Activated naive CD8-positive, alpha-beta T cell treated with anti-CD3 and anti-CD28 coated beads for 36 hours (primary cell): ENCODE results near the gene DNAH14. TPM values are rescaled to one million over a fixed set of nuclear protein-coding genes. Genes with fewer than 3 reads are reported as not detected.
A peak's percentile ranks its signal among the peaks of the same experiment; 100 is the strongest.

Experiments
- DNase-seq: peaks from one replicate; pipeline ENCODE4 v3.0.0; 2021
- H3K27ac Mint-ChIP-seq: one replicate; pipeline ENCODE4 v1.8.0; 2022; ENCODE audit warnings: mild to moderate bottlenecking, moderate library complexity, mixed read lengths
- H3K27me3 Mint-ChIP-seq: one replicate; pipeline ENCODE4 v1.8.0; 2022; ENCODE audit warnings: mild to moderate bottlenecking, mixed read lengths
- H3K36me3 Mint-ChIP-seq: one replicate; pipeline ENCODE4 v1.8.0; 2021; ENCODE audit warnings: mild to moderate bottlenecking, mixed read lengths
- H3K4me1 Mint-ChIP-seq: one replicate; pipeline ENCODE4 v1.8.0; 2021; ENCODE audit warnings: mixed read lengths
- H3K4me3 Mint-ChIP-seq: one replicate; pipeline ENCODE4 v1.8.0; 2022; ENCODE audit warnings: mild to moderate bottlenecking, moderate library complexity, mixed read lengths
- H3K9me3 Mint-ChIP-seq: one replicate; pipeline ENCODE4 v1.8.0; 2022; ENCODE audit warnings: mixed read lengths
- total RNA-seq, 2 experiments: library from RNA; stranded (reverse); gene quantifications; one replicate each; pipeline ENCODE4 v1.2.3, GENCODE V29; 2021

Gene DNAH14
- total RNA-seq, 2 experiments from 2014 or later = 1.0 to 1.8 TPM

GRCh38 chr1:225441314-225442122, 512.0 kb downstream of the DNAH14 start:
- Mint-ChIP-seq H3K27me3 (no peaks in the 10 kb centered on the region), H3K27ac (peak overlapping the region; percentile 66), H3K9me3 (no peaks in the 10 kb centered on the region), H3K4me1 (peaks cover 51% of the 10 kb centered on the region), H3K36me3 (no peaks in the 10 kb centered on the region), H3K4me3 (peak overlapping the region; percentile 23)
- no peak for DNase-seq

DNA sequence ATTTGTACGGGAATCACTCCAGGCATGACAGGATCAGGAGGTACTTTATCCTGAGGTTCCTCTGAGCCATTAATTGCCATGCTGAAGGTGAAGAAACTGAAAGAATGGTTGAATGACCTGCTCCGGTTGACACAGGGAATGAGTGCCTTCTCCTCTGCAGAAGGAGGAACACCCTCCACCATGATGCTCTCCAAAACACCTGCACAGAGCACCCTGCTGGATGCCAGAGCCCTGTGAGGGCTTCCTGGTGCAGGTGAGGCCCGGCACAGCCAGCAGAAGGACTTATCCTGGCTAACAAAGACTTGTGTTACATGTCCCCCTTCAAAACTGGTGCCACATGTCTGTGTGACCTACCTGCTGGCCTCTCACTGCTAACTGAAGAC, 512.6 kb downstream of the DNAH14 start:
- no peaks in the 10 kb centered on the region for H3K27me3 Mint-ChIP-seq

GRCh38 chr1:225445639-225446594, 516.4 kb downstream of the DNAH14 start:
- DNase-seq = no peak
- peak overlapping the region; percentile 64 for H3K4me3 Mint-ChIP-seq
- no peaks in the 10 kb centered on the region for H3K9me3 Mint-ChIP-seq
- no peaks in the 10 kb centered on the region for H3K36me3 Mint-ChIP-seq
- H3K4me1 Mint-ChIP-seq = peaks cover 59% of the 10 kb centered on the region
- H3K27ac Mint-ChIP-seq = peak overlapping the region; percentile 94
- H3K27me3 Mint-ChIP-seq = no peaks in the 10 kb centered on the region

More for the DNA sequence above, 512.6 kb downstream of the DNAH14 start:
- Mint-ChIP-seq H3K4me1 (peaks cover 53% of the 10 kb centered on the region), H3K9me3 (no peaks in the 10 kb centered on the region), H3K4me3 (no peak overlapping the region), H3K36me3 (no peaks in the 10 kb centered on the region), H3K27ac (peak overlapping the region; percentile 32)
- DNase-seq = no peak

DNA sequence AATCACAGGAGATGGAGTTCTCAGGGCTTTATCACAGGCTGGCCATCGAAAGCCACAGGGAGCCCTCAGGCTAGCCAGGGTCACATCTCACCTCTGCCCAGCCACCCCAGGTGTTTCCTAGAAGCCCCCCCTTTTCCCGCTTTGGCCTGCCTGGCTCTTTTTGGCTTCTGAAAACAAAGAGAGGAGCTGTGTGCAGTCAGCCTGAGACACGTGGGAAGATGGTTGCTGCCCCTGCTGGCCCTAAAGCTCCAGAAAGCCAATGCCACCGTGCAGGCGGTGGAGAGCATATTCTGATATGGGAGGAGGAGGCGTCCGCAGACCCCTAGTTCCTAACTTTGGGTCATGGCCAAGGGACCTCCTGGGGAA, 517.1 kb downstream of the DNAH14 start:
- H3K9me3 Mint-ChIP-seq = no peaks in the 10 kb centered on the region
- no peak overlapping the region for H3K4me3 Mint-ChIP-seq
- no peak overlapping the region for H3K27ac Mint-ChIP-seq
- no peak for DNase-seq
- H3K36me3 Mint-ChIP-seq = no peaks in the 10 kb centered on the region
- H3K27me3 Mint-ChIP-seq = no peaks in the 10 kb centered on the region
- peaks cover 59% of the 10 kb centered on the region for H3K4me1 Mint-ChIP-seq

GRCh38 chr1:225446981-225447615, 517.6 kb downstream of the DNAH14 start:
- H3K4me1 Mint-ChIP-seq = peaks cover 54% of the 10 kb centered on the region
- H3K4me3 Mint-ChIP-seq = no peak overlapping the region
- H3K27ac Mint-ChIP-seq = no peak overlapping the region

GRCh38 chr1:225447650-225448089, 518.2 kb downstream of the DNAH14 start:
- H3K4me1 Mint-ChIP-seq = peaks cover 50% of the 10 kb centered on the region
- DNase-seq = no peak
- H3K27me3 Mint-ChIP-seq = no peaks in the 10 kb centered on the region
- no peak overlapping the region for H3K27ac Mint-ChIP-seq
- no peaks in the 10 kb centered on the region for H3K36me3 Mint-ChIP-seq
- no peak overlapping the region for H3K4me3 Mint-ChIP-seq
- no peaks in the 10 kb centered on the region for H3K9me3 Mint-ChIP-seq

More at GRCh38 chr1:225446981-225447615, 517.6 kb downstream of the DNAH14 start:
- no peaks in the 10 kb centered on the region for H3K36me3 Mint-ChIP-seq
- DNase-seq = no peak
- H3K9me3 Mint-ChIP-seq = no peaks in the 10 kb centered on the region
- no peaks in the 10 kb centered on the region for H3K27me3 Mint-ChIP-seq

- no peak for DNase-seq
- no peak overlapping the region for H3K4me3 Mint-ChIP-seq
- peaks cover 45% of the 10 kb centered on the region for H3K4me1 Mint-ChIP-seq
- H3K9me3 Mint-ChIP-seq = no peaks in the 10 kb centered on the region
- no peak overlapping the region for H3K27ac Mint-ChIP-seq
- no peaks in the 10 kb centered on the region for H3K36me3 Mint-ChIP-seq
- no peaks in the 10 kb centered on the region for H3K27me3 Mint-ChIP-seq
These were observed 518.8 kb downstream of the DNAH14 start for GRCh38 chr1:225448146-225448805.
